Activated T-cell treated with anti-CD3 and anti-CD28 coated beads, Interleukin-2, amount 50 U/mL, for 72 hours (primary cell): ENCODE results near the gene RPS3. TPM values are rescaled to one million over a fixed set of nuclear protein-coding genes. Genes with fewer than 3 reads are reported as not detected.

ENCODE experiments used
- ATAC-seq, 2 donors: fragments of 150-1000 bp; cut with Tn5 transposase; replicated peaks in 1 of 2; 2 replicates each; pipeline ENCODE4 v1.10.0; 2021; ENCODE audit warnings: moderate library complexity in 2 of 2, mild to moderate bottlenecking in 1 of 2
- DNase-seq, 2 donors: peaks; one replicate each; pipeline ENCODE4 v3.0.0; 2021 to 2022; ENCODE audit warnings: mixed read lengths in 1 of 2
- H3K27ac Mint-ChIP-seq: one replicate; pipeline ENCODE4 v1.8.0; 2022; ENCODE audit warnings: mild to moderate bottlenecking, moderate library complexity, mixed read lengths
- H3K27me3 Mint-ChIP-seq: one replicate; pipeline ENCODE4 v1.8.0; 2022; ENCODE audit warnings: low read depth, mixed read lengths
- H3K36me3 Mint-ChIP-seq, 2 donors: one replicate each; pipeline ENCODE4 v1.8.0; 2022; ENCODE audit warnings: mixed read lengths in 2 of 2, mild to moderate bottlenecking in 1 of 2; ENCODE audit not compliant: insufficient read depth in 2 of 2
- H3K4me1 Mint-ChIP-seq: one replicate; pipeline ENCODE4 v1.8.0; 2022; ENCODE audit warnings: low read depth, mixed read lengths
- H3K4me3 Mint-ChIP-seq, 2 donors: one replicate each; pipeline ENCODE4 v1.8.0; 2022; ENCODE audit warnings: mild to moderate bottlenecking in 2 of 2, mixed read lengths in 2 of 2, moderate library complexity in 2 of 2
- H3K9me3 Mint-ChIP-seq, 2 donors: one replicate each; pipeline ENCODE4 v1.8.0; 2022; ENCODE audit warnings: mixed read lengths in 2 of 2
- total RNA-seq, 2 donors: library from RNA; stranded (reverse); gene quantifications; one replicate each; pipeline ENCODE4 v1.2.3, GENCODE V29; 2022

RPS3 gene
- total RNA-seq, 2 donors from 2014 or later: 5,116 to 5,192 TPM

DNA sequence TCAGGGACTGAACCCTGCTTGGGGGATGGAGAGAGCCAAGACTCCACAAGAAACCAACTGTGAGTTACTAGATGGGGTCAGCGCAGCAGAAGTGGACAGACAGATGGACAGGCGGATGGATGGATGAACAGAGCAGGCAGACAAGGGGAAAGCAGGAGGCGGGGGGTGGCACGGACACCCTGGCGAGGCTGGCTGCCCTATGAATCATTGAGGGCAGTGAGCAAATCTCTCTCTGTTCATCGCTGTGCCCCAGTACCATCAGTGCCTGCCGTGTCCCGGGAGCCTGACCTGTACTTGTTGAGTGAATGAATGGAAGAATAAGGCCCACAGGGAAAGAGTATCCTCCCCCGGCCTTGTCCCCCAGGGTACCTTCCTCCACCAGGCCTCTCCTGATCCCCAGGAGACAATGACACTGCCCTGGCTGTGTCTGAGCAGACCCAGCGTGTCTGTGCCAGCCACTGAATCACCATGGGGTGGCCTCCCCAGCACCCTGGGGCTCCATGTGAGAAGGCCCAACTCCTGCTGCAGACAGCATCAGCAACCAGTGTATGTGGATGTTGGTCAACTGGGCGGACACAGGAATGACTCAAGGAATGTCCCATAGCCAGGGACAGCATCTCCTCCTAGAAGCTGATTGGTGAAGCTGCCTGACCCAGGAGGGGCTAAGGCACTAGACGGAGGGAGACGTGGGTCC, 38.8 kb downstream of the RPS3 start:
- Mint-ChIP-seq H3K4me1 (no peaks in the 10 kb centered on the region), H3K27ac (no peak overlapping the region), H3K36me3 (no peaks in the 10 kb centered on the region), H3K4me3 (no peak overlapping the region), H3K27me3 (peaks cover 5% of the 10 kb centered on the region), H3K9me3 (no peaks in the 10 kb centered on the region)
- DNase-seq (no peak), ATAC-seq (no peak)

DNA sequence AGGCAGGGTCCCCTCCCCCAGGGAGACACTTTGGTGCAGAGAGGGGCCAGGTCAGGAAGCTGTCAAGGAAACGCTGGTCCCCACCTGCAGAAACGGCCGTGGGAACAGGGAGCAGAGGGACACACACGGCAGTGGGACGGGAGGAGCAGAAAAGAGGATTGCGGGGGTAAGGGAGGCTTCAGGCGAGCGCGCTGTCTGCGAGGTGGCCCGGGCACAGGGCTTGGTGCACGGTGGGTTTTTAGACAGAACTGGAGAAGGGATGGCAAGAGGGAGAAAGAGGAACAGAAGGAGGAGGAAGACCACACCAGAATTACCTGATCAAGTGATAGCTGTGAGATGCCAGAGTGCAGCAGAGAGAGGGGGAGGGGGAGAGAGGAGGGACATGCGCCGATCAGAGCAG, 39.7 kb downstream of the RPS3 start:
- ATAC-seq: no peak
- Mint-ChIP-seq H3K4me3 (no peak overlapping the region), H3K27ac (no peak overlapping the region), H3K4me1 (no peaks in the 10 kb centered on the region), H3K36me3 (no peaks in the 10 kb centered on the region), H3K9me3 (no peaks in the 10 kb centered on the region), H3K27me3 (no peaks in the 10 kb centered on the region)
- DNase-seq: no peak

DNA sequence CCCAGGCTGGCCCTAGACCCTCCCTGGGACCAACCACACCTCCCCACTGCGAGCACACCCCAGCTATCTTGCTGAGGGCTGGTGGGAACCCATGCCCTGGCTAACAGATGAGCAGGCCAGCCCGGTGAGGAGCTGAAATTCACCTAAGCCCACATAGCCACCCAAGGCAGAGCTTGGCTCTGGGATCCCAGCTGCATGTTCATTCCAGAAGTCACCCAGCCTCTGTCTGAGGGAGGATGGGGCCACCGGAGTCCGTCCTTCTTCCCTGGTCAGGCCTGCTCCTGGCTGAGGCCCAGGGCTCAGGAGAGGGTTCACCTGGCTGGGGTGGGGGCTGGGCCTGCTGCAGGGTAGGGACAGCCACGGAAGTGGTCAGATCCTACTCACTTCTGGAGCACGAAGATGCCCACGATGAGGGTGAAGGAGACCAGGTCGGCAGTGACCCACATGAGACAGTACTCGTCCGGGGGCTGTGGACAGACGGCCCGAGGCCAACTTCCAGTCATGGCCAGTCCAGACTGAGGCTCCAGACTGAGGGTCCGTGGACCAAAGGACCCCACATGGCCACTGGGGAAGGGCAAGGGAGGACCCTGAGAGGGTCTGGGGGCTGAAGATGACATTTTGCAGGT, 40.3 kb downstream of the RPS3 start:
- Mint-ChIP-seq H3K27me3 (no peaks in the 10 kb centered on the region), H3K36me3 (no peaks in the 10 kb centered on the region), H3K4me1 (no peaks in the 10 kb centered on the region), H3K27ac (no peak overlapping the region), H3K9me3 (no peaks in the 10 kb centered on the region), H3K4me3 (no peak overlapping the region)
- ATAC-seq (no peak), DNase-seq (no peak)

DNA sequence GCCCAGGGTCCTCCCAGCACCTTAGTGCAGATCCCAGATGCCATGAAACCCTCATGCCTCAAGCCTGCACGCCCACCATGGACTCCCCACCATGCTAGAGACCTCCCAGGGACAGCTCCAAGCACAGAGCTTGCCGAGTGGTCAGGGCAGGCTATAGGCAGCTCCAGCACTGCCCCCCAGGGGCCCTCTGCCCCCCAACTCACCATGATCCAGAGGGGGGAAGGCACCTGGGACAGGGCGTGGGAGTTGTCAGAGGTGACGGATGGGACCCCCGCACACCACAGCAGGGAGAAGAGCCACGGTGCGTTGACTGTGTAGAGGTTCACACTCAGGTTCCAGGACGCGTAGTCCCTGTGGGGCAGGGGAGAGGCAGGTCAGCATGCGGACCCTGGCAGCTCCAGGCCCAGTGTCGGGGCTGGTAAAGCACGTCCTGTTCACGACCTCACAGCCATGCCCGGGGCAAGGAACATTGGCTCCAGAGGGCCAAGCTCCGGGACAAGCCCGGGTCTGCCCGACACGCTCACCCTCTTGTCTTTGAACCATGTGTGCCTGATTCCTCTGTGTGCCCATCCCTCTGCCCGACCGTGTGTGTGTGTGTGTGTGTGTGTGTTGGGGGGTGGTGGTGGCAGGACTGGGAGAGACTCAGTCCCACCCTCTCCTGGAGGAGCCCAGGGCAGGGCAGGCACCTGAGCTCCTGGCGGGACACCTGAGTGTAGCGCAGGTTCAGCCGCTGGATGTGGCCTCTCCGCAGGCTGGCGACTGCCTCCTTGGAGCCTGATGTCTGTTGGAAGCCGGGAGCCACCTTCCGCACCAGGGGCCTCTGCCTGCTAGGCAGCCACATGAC, 41.9 kb downstream of the RPS3 start:
- H3K9me3 Mint-ChIP-seq: no peaks in the 10 kb centered on the region
- H3K4me3 Mint-ChIP-seq: no peak overlapping the region
- ATAC-seq (no peak), DNase-seq (no peak)
- H3K27me3 Mint-ChIP-seq: no peaks in the 10 kb centered on the region
- no peak overlapping the region for H3K27ac Mint-ChIP-seq
- H3K36me3 Mint-ChIP-seq: no peaks in the 10 kb centered on the region
- H3K4me1 Mint-ChIP-seq: no peaks in the 10 kb centered on the region

DNA sequence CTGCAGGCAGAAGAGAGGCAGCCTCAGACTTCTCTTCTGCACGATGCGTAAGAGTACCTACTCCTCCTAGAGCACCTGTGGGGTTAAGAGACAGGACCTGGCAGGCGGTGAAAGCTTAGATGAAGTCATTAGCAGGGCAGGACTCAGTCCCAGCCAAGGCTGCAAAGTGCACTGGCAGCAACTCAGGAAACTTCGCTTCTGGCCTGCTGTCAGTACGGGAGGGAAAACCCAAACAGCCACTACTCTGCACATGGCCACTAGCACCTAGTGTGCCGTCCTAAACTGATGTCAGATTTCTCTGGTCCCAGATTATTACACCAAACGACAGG, 42.5 kb downstream of the RPS3 start:
- Mint-ChIP-seq H3K4me3 (no peak overlapping the region), H3K36me3 (no peaks in the 10 kb centered on the region), H3K27me3 (no peaks in the 10 kb centered on the region), H3K27ac (no peak overlapping the region), H3K9me3 (no peaks in the 10 kb centered on the region), H3K4me1 (no peaks in the 10 kb centered on the region)
- ATAC-seq: no peak
- no peak for DNase-seq

DNA sequence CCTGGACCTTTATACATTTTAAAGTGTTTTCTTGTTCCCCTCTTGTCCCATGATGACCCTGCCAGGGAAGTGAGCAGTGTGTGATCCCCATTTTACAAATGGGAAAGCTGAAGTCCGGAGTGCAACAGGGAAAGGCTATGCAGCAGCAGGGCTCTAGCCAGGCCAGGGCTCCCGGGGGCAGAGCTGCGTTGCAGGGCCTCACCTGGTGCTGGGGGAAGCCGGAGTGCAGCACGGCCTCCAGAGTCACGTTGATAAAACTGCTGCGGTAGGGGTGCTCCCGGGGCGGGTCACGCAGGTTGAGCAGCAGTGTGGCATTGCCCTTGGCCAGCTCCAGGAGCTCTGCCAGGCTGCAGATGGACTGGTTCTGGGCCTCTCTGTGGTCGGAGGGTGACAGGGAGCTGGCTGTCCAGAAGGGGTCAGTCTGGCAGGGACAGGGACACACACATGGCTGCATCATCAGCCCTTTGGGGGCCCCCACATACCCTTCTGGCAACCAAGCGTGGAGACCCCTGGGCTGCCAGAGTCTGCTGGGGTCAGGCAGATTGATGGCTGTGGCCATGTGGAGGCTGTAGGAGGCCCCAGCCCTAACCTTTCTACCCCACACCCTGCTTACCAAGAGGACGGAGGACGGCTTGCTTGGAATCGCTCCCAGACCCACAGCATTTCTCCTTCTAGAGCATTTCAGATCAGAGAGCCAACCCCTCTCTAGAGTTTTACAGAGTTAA, 43.0 kb downstream of the RPS3 start:
- H3K27me3 Mint-ChIP-seq: no peaks in the 10 kb centered on the region
- DNase-seq (no peak), ATAC-seq (no peak)
- H3K4me1 Mint-ChIP-seq: no peaks in the 10 kb centered on the region
- H3K9me3 Mint-ChIP-seq: no peaks in the 10 kb centered on the region
- H3K36me3 Mint-ChIP-seq: no peaks in the 10 kb centered on the region
- H3K27ac Mint-ChIP-seq: no peak overlapping the region
- H3K4me3 Mint-ChIP-seq: no peak overlapping the region

DNA sequence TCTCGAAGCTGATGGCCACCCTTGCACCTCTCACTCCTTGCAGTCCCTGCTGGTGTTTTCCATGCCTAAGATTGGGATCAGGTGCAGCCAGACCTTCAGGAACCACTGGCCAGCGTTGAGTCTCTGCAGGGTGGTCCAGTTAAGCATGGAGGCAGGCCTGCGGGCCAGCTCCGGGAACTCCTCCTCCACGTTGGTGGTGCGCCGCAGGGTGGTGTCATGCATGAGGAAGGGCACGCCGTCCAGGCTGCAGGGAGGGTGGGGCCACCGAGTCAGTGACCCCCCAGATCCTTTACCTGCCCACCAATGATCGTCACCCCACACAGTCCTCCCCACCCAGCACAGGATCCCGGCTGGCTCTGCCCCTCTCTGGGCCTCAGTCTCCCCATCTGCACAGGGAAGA, 43.7 kb downstream of the RPS3 start:
- ATAC-seq (no peak), DNase-seq (no peak)
- H3K27ac Mint-ChIP-seq: no peak overlapping the region
- H3K36me3 Mint-ChIP-seq: no peaks in the 10 kb centered on the region
- H3K9me3 Mint-ChIP-seq: no peaks in the 10 kb centered on the region
- H3K4me3 Mint-ChIP-seq: no peak overlapping the region
- no peaks in the 10 kb centered on the region for H3K27me3 Mint-ChIP-seq
- H3K4me1 Mint-ChIP-seq: no peaks in the 10 kb centered on the region

DNA sequence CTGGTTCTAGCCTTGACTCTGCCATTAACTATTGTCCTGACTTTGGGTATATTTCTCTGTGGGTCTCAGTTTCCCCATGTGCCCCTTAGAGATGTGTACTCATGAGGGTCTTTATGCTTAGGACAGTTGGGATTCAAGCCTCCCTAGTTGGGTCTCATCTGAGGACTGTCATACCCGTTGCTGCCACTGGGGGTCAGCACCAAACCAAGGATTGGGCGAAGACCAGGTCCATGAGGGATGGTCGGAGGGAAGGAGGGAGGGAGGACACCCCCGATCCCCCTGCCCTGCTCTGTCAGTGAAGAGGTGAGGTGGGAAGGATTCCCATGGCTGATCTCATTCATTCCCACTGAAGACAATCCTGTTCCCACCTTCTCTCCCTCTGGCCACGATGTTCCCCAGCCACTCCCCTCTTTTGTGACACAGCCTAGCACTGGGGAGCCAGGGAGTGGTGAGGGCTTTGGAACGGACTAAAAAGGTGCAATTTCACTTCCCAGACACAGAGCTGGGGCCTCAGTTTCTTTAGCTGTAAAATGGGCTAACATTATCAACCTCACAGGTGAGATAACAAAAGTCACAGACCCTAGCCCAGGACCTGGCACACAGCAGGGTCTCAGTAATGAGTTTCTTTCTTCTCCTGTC, 46.1 kb downstream of the RPS3 start:
- Mint-ChIP-seq H3K27me3 (no peaks in the 10 kb centered on the region), H3K27ac (no peak overlapping the region), H3K36me3 (no peaks in the 10 kb centered on the region), H3K4me1 (no peaks in the 10 kb centered on the region), H3K9me3 (no peaks in the 10 kb centered on the region), H3K4me3 (no peak overlapping the region)
- peak; percentile 79 to 82 for ATAC-seq
- DNase-seq: peak; percentile 71 to 77

DNA sequence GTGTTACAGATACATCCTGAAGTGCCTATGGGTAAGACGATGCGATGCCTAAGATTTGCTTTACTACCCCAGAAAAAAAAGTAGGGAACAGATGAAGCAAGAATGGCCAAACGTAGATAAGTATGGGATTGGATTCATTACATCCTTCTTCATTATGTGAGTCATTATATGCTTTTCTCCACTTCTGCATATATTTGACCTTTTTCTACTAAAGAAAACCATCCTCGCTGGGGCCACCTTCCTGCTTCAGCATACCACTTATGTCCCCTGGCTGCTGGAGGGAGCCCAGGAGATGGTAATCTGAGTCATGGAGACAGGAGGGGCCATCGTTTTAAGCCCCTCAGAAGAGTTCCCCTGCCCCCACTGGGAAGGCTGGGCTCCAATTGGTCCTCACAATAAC, 48.1 kb downstream of the RPS3 start:
- Mint-ChIP-seq H3K36me3 (no peaks in the 10 kb centered on the region), H3K9me3 (no peaks in the 10 kb centered on the region), H3K4me1 (no peaks in the 10 kb centered on the region), H3K27me3 (peaks cover 2% of the 10 kb centered on the region), H3K4me3 (no peak overlapping the region), H3K27ac (no peak overlapping the region)
- DNase-seq (no peak), ATAC-seq (no peak)

DNA sequence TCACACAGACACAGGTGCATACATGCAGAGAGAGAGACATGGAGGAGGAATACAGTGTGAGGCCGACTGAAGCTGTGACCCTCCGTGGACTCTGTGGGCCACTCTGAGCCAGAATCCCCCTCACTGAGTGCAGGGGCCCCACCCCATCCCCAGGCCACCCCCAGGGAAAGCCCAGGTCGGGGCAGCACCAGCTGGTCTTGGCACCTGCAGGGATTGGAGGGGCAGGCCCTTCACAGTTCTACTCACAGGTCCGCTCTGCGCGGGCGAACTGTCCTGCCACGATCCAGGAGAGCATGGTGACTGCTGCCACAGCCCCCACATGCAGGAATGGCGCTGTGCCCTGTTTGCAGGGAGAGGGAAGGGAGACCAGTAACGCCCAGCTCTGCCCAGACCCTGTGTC, 50.0 kb downstream of the RPS3 start:
- no peak for DNase-seq
- Mint-ChIP-seq H3K27me3 (peaks cover 6% of the 10 kb centered on the region), H3K27ac (no peak overlapping the region), H3K36me3 (no peaks in the 10 kb centered on the region), H3K4me1 (no peaks in the 10 kb centered on the region), H3K9me3 (no peaks in the 10 kb centered on the region), H3K4me3 (no peak overlapping the region)
- no peak for ATAC-seq

DNA sequence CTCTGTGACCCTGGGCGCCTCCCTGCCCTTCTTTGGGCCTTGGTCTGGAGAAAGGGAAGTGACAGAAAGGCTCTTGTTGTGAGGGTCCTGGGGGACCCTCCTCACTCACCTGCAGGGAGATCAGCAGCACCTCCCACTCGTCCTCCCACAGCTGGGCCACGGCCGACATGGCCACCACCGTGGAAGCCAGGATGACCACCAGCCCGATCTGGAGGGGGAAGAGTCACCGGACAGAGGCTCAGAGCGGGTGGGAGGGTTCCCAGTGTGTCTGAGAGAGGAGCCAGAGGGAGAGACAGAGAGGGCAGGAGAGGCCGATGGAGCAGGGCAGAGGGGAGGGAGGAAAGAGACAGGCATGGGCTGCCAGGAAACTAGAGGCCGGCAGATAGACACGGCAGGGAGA, 50.5 kb downstream of the RPS3 start:
- no peak for ATAC-seq
- no peaks in the 10 kb centered on the region for H3K36me3 Mint-ChIP-seq
- H3K27ac Mint-ChIP-seq: no peak overlapping the region
- DNase-seq: no peak
- H3K4me3 Mint-ChIP-seq: no peak overlapping the region
- H3K4me1 Mint-ChIP-seq: no peaks in the 10 kb centered on the region
- peaks cover 6% of the 10 kb centered on the region for H3K27me3 Mint-ChIP-seq
- H3K9me3 Mint-ChIP-seq: no peaks in the 10 kb centered on the region

DNA sequence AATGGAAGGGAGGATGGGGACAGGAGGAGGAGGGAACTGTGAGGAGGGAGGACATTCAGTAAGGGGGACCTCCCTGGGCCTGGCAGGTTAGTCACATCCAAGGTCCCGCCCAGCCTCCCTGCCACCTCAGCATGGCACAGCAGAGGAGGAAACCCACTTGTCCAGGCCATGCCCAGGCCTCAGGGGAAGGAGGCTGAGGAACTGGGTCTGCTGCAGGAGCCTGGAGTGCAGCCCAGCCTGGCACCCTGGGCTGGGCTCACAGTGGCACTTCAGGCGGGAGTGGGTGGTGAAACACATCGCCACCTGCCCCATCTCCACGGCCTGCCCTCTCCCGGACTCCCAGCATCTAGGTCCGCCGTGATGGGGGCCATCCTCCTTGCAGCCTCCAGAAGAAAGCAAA, 50.9 kb downstream of the RPS3 start:
- H3K4me3 Mint-ChIP-seq: no peak overlapping the region
- ATAC-seq (no peak), DNase-seq (no peak)
- H3K9me3 Mint-ChIP-seq: no peaks in the 10 kb centered on the region
- H3K4me1 Mint-ChIP-seq: no peaks in the 10 kb centered on the region
- peaks cover 6% of the 10 kb centered on the region for H3K27me3 Mint-ChIP-seq
- no peaks in the 10 kb centered on the region for H3K36me3 Mint-ChIP-seq
- no peak overlapping the region for H3K27ac Mint-ChIP-seq
